ENCODE measurements around the gene KCNJ1.

GRCh38 chr11:128857341-128857740 is 9.8 kb downstream of the KCNJ1 start:
- no peak for TF ChIP-seq CTCF (conservative IDR thresholded peaks at IDR 0.05; ENCODE audit: low read depth, low read length)
- TF ChIP-seq EZH2 (IDR thresholded peaks at IDR 0.05; ENCODE audit: low read length, unreplicated experiment), result no peak
